Measurements from ENCODE around the gene F8A3.
"Not testable (repeated sequence)": the region's sequence is repeated elsewhere in the genome, so short reads cannot be mapped to it uniquely, and the experiment has no call there.

Gene F8A3

DNA sequence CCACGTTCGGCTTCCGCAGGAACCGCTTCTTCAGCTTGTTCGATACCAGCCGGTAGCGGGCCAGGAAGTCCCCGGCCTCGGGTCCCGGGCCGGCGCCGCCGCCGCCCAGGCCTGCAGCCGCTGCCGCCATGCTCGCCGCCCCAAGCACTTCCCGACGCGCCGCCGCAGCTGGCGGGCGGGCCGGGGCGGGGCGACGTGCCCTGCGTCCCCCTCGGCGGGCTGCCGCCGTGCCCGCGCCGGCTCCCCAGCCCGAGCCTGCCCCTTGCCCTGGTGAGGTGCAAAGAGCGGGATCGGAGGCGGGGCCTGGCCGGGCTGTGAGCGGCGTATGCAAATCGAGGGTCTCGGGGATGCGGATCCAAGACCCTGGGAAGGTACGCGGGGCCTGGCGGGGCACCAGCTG, at the start of gene F8A3:
Gene F8A3 (minus strand): TSS at position 150 of the 400 bp plus-strand sequence. CDS start 20 bp downstream, at position 130.
- DNase-seq: not testable (repeated sequence)

DNA sequence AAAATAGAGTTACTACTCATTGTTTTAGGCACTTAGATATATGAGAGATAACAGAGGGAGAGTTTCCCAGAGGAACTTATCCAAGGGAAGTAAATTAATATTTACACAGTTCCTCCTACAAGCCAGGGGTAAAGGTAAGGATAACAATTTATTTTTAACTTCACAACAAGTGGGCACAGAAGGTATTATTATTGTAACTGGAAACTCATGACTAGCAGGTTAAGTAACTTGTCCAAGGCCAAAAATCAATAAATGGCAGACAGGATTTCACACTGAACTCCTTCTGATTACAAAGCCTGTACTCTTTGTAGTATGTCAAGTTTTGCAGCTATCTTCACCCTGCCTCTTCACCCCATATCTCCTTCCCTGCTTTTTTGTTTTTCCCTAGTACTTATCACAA, 46.9 kb upstream of the F8A3 start:
- no peak for DNase-seq

DNA sequence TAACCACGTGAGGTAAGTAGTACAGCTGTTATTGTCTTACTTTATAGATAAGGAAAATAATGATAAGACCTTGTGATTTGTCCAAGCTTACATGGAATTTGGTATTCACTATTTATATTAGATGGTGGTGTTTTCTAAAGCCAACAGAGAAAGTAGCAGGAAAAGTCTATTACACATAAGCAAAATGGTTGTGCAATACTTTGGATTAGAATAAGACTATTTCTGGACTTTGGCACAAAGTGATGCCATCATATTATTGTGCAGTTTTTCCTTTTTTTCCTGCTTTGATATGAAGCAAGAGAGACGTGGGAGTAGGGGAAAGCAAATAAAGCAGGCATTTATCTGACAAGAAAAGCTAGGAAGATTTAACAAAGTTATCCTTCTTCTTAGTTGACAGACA, 36.7 kb upstream of the F8A3 start:
- not testable (repeated sequence) for DNase-seq

DNA sequence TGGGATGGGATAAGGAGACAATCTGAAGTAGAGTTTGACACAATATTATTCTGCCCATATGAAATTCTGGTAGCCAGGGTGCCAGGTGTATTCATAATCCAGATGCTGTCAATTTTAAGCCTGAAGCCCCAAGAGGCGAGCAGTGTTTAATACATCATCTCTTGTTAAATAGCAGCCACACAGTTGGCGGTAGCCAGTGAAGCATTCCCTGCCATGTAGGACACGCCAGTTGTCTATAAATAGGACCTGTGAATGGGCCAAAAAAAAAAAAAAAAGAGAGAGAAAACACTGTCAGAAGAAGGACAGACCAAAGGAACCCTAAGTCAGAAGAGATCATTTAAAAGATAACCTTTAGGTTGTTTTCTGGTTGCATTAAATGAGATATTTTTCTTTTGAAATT, 33.0 kb upstream of the F8A3 start:
- not testable (repeated sequence) for DNase-seq

DNA sequence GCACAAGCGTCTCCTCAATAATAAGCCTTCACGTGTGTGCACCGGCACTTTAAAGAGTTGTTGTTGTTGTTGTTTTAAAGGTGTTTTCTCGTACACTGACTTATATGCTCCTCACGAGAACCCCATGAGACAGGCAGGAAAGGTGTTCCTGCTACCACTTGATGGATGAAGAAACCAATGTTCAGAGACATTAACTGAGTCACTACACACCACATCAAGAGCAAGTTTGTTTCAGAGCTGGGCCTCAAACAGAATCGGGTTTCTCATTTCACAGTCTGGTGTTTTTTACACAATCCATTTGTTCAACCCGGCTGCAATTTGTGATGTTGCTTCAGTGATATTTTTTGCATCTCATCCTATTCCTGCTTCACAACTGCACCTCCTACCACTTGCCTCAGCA, 18.7 kb upstream of the F8A3 start:
- DNase-seq: not testable (repeated sequence)

DNA sequence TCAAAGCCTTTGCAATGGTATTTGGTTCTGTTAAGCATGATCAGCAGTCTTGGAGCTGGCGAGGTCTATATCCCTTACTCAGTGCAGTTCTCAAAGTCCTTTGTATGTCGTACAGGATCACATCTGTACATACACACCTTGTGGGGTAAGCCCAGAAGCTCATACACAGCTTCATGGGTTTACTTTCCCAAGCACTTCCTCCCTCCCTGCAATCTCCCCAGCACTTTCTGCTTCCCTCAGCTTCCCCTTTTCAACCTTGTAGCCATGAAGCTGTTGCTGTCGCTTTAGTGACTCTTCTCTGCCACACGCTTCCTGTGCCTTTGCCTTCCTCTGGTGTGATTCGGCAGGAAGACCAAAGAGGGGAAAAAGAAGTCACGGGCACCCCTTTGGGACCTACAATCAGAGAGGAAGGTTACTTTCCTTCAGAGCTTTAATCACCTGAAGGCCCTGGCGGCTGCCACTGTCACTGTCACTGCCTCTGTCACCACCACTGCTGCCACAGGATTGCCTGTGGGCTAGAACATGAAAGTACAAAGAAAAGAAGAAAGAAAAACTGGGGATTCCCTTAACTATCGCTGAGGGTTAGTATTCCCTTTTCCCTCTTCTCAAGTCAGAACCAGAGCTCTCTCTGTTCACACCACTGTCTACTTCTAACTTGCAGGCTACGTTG, 8.0 kb upstream of the F8A3 start:
- not testable (repeated sequence) for DNase-seq

DNA sequence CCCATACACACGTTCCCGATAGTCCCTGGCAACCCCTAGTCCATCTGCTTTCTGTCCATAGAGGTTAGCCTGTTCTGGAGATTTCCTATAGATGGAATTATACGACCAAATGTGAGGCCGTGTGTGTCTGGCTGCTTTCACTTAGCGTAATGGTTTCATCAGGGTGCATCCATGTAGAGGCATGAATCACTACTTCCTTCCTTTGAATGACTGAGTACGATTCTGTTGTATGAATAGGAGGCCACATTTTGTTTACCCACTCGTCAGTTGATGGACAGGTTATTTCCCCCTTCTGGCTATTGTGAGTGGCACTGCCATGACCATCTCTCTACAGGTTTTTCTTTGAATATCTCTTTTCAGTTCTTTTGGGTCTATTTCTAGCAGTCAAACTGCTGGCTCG, 2.1 kb upstream of the F8A3 start:
- not testable (repeated sequence) for DNase-seq

DNA sequence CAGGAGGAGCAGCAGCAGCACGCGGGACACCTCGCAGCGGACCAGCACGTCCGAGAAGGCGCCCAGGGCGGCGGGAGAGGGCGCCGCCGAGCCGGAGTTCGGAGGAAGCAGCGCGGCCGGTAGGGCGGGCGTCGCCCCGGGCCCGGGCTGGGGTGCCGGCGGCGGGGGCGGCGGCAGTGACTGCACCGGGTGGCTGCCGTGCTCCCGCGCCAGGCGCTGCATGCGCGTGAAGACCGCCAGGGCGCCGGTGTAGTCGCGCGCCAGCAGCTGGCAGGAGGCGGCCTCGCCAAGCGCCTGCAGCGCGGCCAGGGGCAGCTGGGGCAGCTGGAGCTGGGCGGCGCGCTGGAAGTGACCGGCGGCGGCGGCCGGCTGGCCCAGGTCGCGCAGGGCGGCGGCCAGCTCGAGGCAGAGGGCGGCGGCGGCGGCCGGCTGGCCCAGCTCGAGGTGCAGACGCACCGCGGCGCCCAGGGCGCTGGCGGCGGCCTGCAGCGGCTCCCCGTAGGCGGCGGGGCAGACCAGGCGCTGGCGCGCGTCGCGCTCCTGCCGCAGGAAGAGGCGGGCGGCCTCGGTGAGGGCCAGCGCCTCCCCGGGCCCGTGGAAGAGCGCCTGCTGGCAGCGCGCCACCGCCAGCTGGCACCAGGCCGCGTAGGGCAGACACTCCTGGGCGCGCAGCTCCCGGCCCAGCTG, 516 bp downstream of the F8A3 start:
- DNase-seq: not testable (repeated sequence)

DNA sequence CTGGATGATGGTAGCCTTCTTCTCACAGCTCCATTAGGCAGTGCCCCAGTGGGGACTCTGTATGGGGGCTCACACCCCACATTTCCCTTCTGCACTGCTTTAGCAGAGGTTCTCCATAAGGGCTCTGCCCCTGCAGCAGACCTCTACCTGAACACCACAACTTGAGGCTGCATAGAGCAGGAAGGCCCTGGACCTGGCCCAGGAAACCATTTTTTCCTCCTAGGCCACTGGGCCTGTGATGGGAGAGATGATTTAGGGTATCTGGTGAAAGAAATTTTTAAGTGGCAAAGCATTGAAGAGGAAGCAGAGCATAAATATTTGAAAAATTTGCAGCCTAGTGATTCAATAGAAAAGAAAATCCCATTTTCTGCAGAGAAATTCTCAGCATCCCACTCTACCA, 17.3 kb downstream of the F8A3 start:
- DNase-seq: no peak

DNA sequence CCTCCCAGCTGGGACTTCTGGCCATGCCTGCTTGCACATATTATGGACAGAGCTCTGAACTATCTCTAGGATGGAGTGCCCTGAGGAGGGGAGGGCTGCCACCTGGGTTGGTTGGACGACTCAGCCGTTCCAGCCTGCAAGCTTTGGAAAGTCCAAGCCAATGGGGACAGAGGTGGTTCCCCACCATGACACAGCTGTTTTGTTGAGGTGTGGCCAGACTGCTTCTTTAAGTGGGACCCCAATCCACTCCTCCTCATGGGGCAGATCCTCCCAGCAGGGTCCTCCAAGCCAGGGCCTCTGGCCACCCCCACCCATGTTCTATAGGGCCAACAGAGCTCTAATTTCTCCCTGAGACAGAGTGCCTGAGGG, 22.7 kb downstream of the F8A3 start:
- no peak for DNase-seq

DNA sequence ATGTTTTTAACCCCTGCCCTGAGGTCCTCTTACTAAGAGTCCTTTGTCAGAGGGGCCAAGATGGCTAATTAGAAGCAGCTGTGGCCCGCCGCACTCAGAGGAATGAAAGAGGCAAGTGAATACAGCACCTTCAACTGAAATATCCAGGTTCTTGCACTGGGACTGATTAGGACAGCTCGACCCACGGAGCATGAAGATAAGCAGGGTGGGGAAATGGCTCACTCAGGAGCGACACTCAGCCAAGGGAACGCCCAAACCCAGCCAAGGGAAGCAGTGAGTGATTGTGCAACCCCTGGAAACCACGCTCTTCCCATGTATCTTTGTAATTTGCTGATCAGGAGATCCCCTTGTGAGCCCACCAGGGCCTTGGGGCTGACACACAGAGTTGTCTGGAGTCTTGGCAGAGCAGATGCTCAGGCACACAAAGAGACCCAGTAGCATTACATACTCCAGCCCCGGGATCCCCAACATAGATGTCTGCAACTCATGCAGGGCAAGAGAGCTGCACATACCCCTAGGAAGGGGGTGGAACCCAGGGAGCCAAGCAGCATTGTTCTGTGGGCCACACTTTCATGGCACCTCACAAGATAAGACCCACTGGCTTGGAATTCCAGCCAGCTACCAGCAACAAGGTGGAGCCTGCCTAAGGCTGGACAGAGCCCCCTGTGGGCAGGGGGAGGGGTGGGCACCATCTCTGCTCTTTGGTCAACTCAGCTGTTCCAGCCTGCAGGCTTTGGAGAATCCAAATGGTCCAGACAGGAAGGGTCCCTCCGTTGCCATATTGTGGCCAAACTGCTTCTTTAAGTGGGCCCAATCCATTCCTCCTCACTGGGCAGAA, 23.3 kb downstream of the F8A3 start:
- no peak for DNase-seq

DNA sequence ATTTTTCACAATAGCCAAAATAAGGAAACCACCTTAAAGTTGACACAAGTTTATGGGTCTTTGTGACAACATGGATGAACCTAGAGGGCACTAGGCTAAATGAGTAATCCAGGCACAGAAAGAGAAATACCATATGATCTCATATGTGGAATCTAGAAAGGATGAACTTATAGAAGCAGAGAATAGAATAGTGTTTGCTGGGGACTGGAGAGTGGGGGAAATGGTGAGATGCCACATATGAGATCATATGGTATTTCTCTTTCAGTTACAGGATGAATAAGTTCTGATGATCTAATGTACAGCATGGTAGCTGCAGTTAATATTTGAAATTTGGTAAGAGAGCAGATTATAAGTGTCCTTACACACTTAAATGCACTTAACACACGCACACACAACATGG, 40.7 kb downstream of the F8A3 start:
- no peak for DNase-seq
